ENCODE results near the gene ACHE.

ACHE gene

DNA sequence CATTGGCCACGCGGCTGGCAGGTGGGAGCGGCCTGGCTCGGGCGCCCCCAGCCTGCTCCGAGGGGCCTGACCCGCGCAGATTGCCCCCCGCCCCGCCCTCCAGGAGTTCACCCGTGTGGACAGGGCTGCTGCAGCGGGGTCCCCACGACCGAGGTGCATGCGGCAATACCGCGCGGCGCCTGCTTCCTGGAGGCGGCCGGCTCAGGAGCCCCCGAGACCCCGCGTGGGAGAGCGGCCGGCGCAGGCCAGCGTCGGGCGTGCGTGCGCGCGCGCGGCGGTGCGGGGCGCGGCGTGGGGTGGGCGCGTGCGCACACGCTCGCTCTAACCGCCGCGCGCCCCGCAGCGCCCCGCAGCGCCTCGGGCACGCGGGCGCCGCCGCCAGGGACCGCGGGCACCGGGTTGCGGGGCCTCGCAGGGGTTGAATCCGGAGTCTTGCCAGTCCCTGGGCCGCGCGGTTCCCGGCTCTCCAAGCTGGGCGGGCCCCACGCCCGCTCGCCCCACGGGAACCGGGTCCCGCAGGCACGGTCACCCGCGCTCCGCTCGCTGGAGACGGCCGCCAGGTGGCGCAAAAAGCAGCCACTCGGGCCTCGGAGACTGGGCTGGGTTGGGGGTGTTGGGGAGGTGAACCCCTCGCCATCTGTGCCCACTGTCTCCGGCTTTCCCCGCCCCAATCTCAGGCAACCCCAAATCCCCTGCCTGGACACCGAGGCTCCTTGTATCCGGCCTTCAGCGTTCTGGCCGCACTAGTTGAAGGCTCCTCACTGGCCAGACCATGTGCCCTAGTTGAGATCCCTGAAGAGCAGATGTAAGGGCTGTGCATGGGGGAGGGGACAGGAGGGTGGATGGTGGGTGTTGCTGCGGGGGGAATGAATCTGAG is 1.3 kb upstream of the ACHE start:
- DNase-seq (ENCODE audit: low read depth in 2 of 2): peak in 1 of 2 donors; percentile 59

DNA sequence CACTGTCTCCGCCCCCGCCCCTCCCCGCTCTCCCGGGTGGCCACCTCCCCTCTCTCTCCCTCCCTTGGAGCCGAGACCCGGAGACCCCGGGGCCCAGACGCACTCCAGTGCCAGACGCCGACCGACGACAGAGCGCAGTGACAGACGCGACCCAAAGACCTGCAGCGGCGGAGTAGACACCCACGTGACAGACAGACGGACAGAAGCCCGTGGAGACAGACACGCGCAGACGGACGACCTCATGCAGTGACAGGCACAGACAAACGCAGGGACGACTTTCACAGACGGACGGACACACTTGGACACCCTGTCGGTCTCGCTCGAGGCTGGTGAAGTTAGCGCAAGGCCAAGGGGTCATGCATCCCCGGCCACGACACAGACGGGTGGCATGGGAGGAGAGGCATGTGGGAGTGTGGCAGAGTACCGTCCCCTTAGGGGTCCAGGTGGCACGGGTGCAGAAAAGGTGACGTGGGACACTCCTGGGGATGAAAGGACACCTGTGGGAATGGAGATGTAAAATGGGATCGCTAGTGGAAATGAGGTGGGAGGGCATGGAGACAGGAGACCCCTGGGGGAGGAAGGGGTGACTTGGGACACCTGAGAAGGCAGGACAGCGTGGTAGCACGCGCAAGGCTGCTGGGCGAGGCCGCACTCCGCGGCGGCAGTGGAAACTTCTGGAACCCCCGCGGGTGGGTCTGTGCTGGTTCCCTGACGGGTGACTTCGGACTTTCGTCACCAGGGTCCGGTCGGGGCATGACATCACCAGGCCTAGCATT is 456 bp upstream of the ACHE start:
- no peak for DNase-seq (ENCODE audit: low read depth in 2 of 2)

DNA sequence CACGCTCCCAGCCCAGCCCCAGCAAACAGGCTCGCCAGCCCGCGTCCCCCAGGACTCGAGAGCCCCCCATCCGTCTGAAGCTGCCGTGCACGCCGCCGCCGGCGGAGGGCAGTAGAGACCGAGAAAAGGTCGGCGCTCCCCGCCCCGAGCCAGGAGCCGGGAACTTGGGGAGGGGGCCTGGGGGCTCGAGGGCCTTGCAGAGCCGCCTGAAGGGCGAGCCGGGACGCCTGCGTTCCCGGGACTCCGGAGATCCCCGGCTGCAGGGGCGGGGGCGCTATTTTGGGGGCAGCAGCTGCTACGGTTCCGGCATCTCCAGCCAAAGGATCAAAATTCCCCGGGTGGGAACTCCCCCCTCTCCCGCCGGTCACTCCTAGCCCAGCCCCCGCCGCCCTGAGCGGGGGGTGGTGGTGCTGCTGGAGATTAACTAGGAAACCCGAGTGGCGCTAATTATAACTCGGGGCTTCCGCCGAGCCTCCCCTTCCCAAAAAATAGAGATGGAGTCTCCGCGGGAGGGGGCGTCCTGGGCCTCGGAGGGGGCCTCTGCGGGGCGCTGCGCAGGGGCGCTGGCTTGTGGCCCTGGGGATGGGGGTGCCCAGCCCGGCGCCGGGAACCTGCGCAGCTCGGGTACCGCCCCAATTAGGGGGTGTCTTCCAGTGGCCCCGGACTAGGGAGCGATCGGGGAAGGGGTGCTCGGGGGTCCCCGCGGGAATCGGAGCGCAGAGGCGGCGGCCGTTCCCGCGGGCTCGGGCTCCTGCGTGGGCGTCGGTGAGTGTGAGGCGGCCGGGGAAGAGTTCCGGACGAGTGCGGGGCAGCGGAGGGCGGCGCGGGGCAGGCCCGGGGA is 608 bp downstream of the ACHE start:
- DNase-seq (ENCODE audit: low read depth in 2 of 2): peak in 1 of 2 donors; percentile 47

DNA sequence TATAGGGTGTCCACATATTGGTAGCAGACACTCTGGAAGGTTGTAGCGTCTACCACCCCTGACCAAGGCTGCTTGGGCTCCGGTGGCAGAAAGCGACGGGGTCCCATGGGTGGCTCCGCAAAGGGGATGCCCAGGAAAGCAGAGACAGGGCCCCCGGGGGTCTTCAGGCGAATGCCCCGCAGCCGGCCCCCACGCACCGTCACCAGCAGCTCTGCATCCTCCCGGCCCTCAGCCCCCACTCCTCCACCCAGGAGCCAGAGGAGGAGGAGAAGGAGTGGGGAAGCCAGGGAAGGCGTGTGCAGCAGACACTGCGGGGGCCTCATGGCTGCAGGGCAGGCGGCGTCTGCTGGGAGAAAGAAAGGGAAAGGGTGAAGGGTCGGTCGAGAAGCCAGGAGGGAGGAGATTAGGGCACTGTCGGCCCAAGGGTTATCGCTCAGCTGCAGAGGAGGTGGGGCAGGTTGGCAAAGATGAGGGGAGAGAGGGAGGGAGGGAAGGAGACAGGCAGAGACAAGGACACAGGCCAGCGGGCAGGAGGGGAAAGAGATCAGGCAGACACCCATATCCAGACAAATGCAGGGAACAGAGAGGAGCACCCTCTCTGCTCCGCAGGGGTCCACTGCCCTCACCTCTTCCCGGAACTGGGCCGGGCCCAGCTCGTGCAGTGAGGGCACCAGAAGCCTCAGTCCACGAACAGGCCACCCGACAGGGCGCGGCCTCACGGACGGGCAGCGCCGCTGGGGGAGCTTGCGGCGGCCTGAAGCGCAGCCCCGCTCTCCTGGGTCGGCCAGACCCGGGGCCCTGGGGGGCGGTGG is 1.6 kb downstream of the ACHE start:
- DNase-seq (ENCODE audit: low read depth in 2 of 2): no peak

DNA sequence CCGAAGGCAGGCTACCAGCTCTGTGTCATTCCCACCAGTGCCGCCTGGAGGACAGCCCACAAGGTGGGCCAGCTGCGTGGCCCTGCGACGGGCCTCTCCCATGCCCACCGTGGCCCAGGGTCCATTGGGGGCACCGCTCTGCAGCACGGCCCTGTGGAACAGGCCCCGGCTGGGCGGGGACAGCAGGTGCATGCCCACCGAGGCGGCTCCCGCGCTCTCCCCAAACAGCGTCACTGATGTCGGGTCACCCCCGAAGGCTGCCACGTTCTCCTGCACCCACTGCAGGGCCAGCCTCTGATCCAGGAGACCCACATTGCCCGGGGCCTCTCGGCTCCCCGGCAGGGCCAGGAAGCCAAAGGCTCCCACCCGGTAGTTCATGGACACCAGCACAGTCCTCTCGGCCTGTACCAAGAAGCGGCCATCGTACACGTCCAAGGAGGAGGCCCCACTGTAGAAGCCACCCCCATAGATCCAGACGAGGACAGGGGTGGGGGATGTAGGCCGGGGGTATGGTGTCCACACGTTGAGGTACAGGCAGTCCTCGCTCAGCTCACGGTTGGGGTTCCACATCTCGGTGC is 2.3 kb downstream of the ACHE start:
- DNase-seq (ENCODE audit: low read depth in 2 of 2): no peak

DNA sequence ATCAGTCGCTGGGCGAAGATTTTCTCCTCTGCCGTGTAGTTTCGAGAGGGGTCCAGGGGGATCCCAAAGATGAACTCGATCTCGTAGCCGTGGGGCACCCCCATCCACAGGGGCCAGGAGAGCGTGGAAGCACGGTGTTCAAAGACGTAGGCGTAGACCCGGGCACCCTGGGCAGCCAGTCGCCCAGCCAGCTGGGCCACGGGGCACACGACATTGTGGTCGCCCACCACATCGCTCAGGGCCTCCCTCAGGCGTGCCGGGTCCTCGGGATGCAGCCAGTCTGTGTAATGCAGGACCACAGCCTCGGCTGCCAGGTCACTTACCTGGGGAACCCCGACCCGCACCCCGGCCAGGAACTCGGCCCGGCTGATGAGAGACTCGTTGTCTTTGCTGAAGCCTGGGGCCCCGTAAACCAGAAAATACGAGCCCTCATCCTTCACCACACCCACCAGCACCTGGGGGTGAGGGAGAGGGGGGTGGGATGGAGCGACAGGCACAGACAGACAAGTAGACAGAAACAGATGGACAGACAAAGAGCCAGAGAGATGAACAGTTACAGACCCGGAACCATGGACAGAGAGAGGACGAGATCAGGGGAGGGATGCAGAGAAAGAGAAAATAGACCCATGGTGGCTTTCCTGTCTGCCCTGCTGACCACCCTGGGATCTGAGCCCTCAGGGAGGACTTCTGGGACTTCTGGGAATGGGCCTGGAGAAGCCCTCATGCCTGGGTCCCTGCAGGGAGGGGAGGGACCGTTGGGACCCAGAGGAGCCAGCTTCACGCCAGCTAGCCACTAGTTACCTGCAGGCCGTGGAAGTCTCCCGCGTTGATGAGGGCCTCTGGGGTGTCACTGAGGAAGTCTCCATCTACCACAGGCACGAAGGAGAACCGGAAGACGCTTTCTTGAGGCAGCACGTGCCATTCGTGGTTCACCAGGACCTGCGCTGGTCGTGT is 3.0 kb downstream of the ACHE start:
- no peak for DNase-seq (ENCODE audit: low read depth in 2 of 2)

DNA sequence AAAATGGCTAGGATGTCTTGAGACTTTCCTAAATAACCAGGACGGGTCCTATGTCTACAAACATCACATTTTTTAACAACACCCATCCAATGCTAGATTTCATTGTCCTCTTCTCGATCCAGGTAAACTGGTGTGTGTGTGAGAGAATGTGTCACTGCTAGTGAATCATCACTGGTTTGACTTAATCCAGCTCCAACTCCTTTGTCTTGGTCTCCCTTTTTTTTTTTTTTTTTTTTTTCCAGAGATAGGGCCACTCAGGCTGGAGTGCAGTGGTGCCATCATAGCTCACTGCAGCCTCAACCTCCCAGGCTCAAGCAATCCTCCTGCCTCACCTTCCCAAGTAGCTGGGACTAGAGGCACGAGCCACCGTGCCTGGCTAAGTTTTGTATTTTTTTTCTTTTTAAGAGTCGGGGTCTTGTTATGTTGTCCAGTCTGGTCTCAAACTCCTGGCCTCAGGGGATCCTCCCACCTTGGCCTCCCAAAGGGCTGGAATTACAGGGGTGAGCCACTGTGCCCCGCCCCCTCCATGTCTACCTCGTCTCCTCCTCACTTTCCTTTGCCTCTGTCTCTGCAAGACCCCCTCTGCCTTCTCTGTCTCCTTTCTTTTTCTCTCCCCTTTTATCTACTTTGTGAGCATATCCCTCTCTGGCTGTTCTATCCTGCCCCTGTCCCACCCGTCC is 4.0 kb downstream of the ACHE start:
- DNase-seq (ENCODE audit: low read depth in 2 of 2): no peak

DNA sequence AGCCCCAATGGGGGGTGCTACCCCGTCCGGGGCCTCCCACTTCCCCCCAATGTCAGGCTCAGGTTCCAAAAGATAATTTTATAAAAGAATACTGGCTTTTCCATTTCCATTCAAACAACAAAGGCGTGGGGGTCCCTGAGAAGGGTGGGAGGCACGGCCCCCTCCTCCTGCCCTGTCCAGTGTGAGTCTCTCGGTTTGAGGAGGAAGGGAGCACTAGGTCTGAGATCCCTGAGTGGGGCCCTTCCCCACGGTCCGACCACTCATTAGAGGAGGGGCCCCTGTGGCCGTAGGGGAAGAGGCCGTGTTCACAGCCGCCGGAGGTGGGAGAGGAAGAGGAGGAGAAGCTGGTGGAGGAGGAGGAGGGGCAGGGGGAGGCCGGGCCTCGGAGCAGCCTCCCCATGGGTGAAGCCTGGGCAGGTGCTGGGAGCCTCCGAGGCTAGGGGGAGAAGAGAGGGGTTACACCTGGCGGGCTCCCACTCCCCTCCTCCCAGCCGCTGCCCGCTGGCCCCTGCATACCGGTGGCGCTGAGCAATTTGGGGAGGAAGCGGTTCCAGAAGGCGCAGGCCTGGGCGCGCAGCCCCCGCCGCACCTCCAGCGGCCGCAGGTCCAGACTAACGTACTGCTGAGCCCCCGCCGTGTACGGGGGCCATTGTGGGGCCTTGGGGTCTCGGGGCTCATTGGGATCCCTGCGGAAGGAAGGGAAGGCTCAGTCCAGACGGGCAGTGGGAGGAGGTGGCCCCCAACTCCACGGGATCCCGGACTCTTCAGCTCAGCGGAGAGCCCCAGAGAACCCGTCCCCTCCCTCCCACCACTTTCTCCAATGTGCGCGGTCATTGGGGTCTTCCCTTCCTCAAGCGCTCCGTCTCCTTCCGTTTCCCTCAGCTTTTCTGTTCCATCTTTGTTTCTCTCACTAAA is 4.8 kb downstream of the ACHE start:
- DNase-seq (ENCODE audit: low read depth in 2 of 2): no peak

DNA sequence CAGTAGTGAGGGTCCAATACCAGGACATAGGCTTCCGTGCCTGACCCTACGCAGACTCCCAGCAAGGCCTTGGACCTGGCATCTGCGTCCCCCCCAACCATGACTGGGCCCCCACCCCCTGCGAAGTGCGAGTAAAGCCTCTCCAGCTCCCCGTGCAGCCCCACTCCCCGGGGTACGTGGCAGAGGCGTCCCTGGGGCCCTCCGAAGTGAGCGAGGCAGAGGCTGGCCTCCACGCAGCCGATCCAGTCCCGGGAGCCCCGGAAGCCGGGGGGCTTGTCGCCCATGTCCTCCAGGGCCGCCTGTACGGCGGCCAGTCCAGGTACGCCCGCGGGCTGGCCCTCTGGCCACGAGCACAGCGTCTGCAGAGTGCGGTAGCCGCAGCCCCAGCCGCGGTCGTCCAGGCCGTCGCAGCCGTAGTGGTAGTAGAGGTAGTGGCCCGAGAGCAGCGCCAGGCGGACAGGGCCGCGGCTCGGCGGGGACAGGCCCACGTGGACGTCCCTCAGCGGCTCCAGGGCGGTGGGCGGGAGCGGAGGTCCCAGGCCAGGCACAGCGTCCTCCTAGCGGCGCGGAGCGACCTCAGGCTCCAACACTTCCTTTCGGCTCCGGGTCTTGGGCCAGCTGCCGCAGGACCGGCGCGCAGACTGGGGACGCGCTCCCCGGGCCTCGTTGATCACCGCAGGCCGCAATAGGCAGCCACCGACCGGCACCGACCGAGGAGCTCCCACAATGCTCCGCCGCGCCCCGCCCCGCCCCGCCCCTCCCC is 6.5 kb downstream of the ACHE start, which contains the start of gene UFSP1:
Gene UFSP1, minus strand, starts transcription at position 728 of the 763 bp plus-strand sequence. Its CDS starts 444 bp downstream, at position 284.
- DNase-seq (ENCODE audit: low read depth in 2 of 2): no peak

DNA sequence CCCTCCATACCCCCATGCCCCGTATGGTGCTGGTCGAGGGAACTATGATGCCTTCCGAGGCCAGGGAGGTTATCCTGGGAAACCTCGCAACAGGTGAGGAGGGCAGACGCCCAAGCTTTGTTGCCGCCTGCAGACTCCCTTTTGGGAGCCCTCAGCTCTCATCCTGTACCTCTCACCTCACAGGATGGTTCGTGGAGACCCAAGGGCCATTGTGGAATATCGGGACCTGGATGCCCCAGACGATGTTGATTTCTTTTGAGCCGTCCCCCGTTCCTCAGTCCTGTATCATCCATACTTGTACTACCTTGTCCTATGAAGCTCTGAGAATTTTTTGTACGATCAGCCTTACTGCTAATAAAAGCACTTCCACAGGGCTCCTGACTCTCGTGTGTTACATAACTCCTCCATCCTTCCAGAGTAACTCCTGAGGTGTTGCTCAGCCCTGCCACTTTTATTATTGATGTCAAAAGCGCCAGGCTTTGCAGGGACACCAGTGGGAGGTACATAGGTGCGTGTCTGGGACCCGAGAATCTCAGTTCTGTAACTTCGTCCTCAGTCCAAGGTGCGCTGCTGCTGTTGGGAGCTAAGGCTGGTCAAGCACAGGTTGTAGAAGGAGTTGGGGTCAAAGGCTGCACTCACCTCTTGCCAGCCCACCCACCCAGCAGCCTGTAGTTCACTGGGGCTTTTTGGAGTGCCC is 7.2 kb downstream of the ACHE start:
- DNase-seq (ENCODE audit: low read depth in 2 of 2): no peak

DNA sequence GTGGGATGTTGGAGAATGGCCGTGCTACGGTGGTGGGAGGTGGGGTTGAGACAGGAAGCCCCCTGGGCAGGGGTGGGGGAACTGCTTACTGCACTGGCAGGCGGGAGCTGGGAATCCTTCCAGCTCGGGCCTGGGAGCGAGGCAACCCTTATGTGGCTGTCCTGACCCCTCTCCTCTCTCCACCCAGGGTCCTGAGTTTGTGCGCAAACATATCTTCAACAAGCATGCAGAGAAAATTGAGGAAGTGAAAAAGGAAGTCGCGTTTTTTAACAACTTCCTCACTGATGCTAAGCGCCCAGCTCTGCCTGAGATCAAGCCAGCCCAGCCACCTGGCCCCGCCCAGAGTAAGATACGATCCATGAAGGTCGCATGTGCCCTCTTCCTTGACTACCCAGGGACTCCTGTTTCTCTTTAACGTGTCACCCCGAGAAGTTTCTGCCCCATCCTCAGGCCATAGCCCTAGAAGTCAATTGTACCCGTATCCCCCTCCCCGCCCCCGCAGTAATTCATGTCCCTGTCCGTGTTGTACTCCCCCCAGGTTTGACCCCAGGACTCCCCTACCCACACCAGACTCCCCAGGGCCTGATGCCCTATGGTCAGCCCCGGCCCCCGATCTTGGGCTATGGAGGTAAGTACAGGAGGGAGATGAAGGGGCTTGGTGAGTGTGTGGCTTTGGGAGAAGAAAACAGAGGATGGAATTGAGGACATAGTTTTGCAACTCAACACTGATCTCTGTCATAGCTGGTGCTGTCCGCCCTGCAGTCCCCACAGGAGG is 8.0 kb downstream of the ACHE start:
- DNase-seq (ENCODE audit: low read depth in 2 of 2): no peak

DNA sequence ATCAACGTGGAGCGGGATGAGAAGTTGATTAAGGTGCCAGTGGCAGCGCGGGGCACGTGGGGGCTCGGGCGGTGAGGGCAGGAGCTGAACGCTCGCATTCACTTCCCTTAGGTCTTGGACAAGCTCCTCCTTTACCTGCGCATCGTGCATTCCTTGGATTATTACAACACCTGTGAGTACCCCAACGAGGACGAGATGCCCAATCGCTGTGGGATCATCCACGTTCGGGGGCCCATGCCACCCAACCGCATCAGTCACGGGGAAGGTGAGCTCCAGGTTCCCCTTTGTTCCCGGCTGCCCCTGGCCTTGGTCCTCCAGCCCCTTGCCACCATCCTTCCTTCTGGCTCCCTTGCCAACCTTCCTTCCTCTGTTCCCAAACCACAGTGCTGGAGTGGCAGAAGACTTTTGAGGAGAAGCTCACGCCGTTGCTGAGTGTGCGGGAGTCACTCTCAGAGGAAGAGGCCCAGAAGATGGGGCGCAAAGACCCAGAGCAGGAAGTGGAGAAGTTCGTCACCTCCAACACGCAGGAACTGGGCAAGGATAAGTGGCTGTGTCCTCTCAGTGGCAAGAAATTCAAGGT is 8.7 kb downstream of the ACHE start:
- DNase-seq (ENCODE audit: low read depth in 2 of 2): no peak

DNA sequence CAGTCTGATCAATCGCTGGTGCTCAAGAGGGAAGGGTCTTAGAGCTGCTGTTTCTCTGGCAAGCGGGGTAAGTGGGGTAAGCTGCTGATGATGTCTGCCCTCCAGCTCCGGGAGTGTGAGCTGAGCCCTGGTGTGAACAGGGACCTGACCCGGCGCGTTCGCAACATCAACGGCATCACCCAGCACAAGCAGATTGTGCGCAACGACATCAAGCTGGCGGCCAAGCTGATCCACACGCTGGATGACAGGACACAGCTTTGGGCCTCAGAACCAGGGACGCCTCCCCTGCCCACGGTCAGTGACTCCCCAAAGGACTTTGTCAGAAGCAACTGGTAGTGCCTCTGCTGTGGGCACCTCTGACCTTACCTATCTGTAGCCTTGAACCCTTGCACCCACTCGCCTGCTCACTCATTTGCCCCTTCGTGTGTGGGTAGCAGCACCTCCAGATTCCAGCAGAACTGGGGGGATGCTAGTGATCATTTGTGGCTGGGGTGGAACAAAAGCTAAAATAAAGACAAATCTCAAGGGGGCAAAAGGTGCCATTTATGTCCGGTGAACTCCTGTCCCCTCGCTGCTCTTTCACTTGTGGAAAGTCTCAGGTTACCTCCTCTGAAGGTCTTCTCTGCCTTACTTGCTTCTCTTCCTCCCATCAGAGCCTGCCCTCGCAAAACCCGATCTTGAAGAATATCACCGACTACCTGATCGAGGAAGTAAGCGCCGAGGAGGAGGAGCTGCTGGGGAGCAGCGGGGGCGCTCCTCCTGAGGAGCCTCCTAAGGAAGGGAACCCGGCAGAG is 9.3 kb downstream of the ACHE start:
- no peak for DNase-seq (ENCODE audit: low read depth in 2 of 2)

DNA sequence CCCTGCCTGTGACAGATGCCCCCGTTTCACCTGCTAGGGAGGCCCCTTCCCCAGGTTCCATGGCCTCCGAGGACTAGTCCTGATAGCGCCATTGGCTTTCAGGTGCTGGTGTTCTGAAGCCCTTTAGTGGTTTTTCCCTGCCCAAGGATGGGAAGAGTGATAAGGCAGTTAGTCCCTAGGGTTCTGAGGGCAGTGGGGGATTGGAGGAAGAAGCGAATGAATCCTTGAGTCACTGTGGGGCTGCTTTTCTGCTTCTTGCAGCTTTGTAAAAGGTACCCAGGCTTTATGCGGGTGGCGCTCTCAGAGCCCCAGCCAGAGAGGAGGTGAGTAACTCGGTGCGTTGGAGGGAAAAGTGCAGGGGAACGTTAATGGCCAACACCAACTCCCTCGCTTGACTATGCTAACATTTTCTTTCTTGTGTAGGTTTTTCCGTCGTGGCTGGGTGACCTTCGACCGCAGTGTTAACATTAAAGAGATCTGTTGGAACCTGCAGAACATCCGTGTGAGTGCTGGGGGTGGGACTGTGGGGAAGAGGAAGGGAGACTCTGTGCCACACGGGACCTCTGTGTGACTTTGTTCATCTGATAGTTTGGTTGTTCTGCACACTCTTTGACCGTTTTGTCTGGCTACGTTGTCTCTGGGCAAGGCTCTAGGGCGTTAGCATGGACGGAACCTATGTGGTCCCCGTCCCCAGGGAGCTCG is 10.1 kb downstream of the ACHE start:
- DNase-seq (ENCODE audit: low read depth in 2 of 2): no peak
